PC-3 (cell line): Measurements from ENCODE around the gene GRAPL.
"Not testable (repeated sequence)": the region's sequence is repeated elsewhere in the genome, so short reads cannot be mapped to it uniquely, and the experiment has no call there.

Source experiments
- CTCF ChIP-seq: fragments of 300-600 bp; sonication (generic); conservative IDR thresholded peaks from 2 replicates; pipeline ENCODE4 v1.5.1; 2017; ENCODE audit warnings: antibody characterized with exemption, low read depth, mild to moderate bottlenecking, low read length
- EZH2 ChIP-seq: fragments of 300-600 bp; sonication (generic); IDR thresholded peaks from one replicate; pipeline ENCODE4 v1.6.1; 2017; ENCODE audit warnings: antibody characterized with exemption, mild to moderate bottlenecking, low read length; ENCODE audit not compliant: unreplicated experiment
- EZH2phosphoT487 ChIP-seq: fragments of 300-600 bp; sonication (generic); IDR thresholded peaks from 2 replicates; pipeline ENCODE4 v1.6.1; 2018; ENCODE audit warnings: mild to moderate bottlenecking, antibody characterized with exemption, low read length, borderline replicate concordance

- not testable (repeated sequence) for TF ChIP-seq EZH2phosphoT487, CTCF, EZH2
Measured at GRCh38 chr17:19136605-19137004, 9.2 kb downstream of the GRAPL start.
